Measurements from ENCODE around the gene CBX6.

The CBX6 gene

DNA sequence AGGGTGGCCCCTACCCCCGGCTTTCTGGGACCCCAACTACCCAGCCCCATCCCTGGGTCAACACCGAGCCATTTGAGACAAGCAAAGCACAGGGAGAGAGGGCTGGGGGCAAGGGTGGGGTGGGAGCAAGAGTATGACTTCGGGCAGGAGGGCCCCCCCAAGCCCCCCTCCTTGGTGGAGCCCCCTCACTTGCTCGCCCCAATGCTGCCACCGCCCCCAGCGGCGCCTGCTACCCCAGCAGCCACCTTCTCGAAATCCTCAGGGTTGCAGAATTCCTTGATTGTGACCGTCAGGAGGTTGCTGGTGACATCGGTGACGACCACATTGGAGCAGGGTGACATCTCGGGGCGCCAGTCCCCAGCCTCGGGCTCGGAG, 6.0 kb downstream of the CBX6 start:
- DNase-seq (ENCODE audit: low read depth, low spot score) = no peak
- TF ChIP-seq, protein P1, sequence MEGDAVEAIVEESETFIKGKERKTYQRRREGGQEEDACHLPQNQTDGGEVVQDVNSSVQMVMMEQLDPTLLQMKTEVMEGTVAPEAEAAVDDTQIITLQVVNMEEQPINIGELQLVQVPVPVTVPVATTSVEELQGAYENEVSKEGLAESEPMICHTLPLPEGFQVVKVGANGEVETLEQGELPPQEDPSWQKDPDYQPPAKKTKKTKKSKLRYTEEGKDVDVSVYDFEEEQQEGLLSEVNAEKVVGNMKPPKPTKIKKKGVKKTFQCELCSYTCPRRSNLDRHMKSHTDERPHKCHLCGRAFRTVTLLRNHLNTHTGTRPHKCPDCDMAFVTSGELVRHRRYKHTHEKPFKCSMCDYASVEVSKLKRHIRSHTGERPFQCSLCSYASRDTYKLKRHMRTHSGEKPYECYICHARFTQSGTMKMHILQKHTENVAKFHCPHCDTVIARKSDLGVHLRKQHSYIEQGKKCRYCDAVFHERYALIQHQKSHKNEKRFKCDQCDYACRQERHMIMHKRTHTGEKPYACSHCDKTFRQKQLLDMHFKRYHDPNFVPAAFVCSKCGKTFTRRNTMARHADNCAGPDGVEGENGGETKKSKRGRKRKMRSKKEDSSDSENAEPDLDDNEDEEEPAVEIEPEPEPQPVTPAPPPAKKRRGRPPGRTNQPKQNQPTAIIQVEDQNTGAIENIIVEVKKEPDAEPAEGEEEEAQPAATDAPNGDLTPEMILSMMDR (IDR thresholded peaks at IDR 0.05; ENCODE audit: low read depth, low read length) = no peak
- no peak overlapping the region for H3K4me3 ChIP-seq (ENCODE audit: low read depth, low read length)
- in situ Hi-C loops (cut with HindIII; ENCODE audit: low sequenced_read_pairs) = no loop called here

DNA sequence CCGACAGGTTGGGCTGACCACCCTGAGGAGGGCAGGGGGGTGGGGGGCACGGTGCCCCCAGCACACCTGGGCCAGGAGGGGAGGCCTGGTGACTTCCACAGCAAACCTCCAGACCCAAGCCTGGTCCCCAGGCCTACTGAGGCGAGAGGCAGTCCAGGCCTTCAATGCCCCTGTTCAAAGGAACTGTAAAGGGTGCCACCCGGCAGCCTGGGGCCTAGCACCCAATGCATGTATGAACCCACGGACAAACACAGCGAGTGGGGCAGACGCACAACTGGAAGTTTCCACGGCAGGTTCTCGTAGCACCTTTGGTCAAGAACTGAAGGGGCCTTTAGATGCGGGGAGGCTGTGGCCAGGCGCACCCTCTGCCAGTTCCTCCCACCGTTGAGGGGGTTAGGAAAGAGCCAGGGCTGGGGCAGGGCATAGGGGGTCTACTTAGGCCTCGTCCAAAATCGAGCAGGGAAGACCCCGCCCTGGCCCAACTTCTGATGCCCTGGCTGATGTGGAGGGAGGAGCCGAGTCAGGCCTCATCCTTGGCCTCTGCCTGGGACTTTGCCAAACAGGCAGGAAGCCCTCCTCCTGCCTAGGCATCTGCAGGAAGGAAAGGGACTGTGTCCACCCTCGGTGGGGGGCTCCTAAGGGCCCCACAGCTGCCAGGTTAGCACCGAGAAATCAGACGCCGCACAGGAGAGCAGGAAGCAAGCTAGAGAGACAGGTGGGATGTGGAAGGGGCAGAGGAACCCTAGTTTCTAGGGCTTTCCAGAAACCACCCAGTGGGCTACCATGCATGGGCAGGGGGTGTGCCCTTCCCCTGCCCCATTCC, 6.6 kb downstream of the CBX6 start:
- in situ Hi-C loops (cut with HindIII; ENCODE audit: low sequenced_read_pairs) = no loop called here
- TF ChIP-seq, protein P1 (IDR thresholded peaks at IDR 0.05; ENCODE audit: low read depth, low read length) = no peak
- H3K4me3 ChIP-seq (ENCODE audit: low read depth, low read length) = no peak overlapping the region
- DNase-seq (ENCODE audit: low read depth, low spot score) = no peak

DNA sequence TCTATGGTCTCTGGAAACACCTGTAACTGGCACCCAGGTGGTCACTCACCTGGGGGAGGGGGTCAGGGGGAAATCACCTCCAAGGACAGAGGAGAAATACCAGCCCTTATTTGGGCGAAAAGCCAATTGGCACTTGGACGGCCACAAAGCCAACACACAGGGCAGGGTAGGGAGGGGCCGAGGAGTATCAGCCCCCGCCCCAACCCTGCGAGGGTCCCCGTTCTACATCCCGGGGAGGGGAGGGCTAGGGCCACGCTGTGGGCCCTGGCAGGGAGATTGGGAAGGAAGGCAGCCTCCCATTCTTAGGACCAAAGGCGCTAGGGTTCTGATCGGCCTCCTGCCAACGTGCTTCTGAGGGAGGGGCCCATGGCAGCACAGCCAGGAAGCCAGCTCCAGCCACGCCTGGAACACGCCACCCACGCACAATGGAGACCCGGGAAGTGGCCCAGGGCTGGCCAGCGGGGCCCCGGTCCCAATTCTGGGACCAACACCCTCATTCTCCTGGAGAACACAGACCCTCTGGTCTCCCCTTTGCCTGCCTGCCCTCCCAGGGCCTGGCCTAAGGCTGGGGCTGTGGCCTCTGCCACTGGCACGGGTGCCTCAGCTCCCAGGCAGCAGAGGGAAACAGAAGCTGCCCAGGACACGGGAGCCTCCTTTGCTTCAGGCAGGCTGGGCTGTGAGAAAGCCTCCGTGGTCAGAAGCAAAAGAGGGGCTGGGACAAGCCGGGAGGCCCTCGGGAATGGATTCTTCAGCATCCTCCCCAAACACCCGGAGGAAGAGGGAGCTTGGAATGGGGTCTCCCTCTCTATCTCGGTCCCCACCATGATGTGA, 7.4 kb downstream of the CBX6 start:
- in situ Hi-C loops (cut with HindIII; ENCODE audit: low sequenced_read_pairs) = no loop called here

DNA sequence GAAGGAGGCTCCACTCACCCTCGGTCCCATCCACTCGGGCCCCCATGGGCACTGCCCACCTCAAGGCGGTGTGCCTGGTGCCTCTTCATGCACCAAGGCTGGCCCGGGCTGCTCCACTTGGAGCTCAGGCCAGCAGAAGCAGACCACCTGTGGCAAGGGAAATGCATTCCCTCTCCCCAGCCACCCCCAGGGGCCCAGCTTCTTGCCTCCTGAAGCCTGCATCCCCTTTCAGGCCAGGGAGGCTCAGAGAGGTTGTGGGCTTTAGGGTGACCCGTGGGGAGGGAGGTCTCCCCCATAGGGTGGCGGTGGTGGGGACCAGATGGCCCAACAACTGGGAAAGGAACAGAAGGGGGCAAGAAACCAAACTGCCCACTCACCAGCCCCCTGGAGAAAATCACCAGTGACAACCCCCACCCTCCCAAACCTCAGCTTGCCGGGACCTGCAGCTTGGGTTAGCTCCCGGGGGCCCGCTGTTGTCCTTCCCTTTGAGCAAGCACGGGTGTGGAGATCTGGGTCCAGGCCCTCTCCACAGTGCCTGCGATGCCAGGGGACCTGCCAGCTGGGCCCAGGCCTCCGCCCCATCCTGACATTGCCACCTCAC, 8.4 kb downstream of the CBX6 start:
- TF ChIP-seq, protein P1 (IDR thresholded peaks at IDR 0.05; ENCODE audit: low read depth, low read length) = no peak
- in situ Hi-C loops (cut with HindIII; ENCODE audit: low sequenced_read_pairs) = no loop called here
- H3K4me3 ChIP-seq (ENCODE audit: low read depth, low read length) = no peak overlapping the region
- no peak for DNase-seq (ENCODE audit: low read depth, low spot score)

More for the DNA sequence above, 7.4 kb downstream of the CBX6 start:
- H3K4me3 ChIP-seq (ENCODE audit: low read depth, low read length) = no peak overlapping the region
- no peak for DNase-seq (ENCODE audit: low read depth, low spot score)
- TF ChIP-seq, protein P1 (IDR thresholded peaks at IDR 0.05; ENCODE audit: low read depth, low read length) = no peak

DNA sequence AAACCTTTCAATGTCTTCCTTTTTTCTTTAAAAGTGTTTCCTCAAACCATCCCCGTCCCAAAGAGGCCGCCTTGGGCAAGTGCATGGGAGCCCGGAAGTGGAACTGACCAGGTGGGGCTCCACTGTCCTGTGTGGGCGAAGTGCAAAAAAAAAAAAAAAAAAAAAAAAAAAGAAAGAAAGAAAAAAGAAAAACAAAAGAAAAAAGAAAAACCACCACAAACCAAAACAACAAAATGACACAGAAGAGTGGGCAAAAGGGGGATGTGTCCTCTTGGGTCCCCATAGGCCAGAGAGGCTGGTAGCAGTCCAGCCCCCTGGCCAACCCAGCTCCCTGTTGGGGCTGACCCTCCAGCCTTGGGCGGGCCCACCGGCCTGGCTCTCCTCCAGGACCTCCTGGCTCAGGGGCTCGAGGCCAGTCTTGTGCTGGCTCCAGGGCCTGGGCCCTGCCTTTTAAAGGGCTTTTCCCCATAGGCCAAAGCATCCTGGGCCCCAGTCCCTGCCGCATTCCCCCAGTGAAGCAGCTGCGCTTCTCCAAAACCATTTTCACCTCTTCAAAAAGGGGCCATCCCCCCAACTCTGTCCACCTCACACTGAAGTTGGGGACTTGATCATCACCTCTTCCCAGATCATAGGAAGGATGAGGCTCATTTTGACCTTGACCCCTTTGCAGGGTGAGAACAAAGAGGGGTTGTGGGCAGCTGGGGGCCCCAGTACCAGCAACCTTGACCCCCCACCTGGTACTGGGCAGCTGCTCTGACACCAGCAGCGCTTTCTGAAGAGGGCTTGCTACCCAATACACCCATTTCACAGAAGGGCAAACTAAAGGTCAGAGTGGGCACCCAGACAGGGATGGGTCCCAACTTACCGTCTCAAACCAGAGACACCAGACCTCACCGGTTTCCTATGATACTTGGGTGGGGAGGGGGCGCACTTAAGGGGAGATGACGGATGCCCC, 9.4 kb downstream of the CBX6 start:
- H3K4me3 ChIP-seq (ENCODE audit: low read depth, low read length) = no peak overlapping the region
- no peak for DNase-seq (ENCODE audit: low read depth, low spot score)

More for the DNA sequence above, 9.4 kb downstream of the CBX6 start:
- in situ Hi-C loops (cut with HindIII; ENCODE audit: low sequenced_read_pairs) = no loop called here
- TF ChIP-seq, protein P1 (IDR thresholded peaks at IDR 0.05; ENCODE audit: low read depth, low read length) = no peak

All from astrocyte of the spinal cord (primary cell).